T47D (cell line): ENCODE data around the gene TMEM161A.
A peak's percentile ranks its signal among the peaks of the same experiment; 100 is the strongest.
"Not testable (repeated sequence)": the region's sequence is repeated elsewhere in the genome, so short reads cannot be mapped to it uniquely, and the experiment has no call there.

Experiments
- DNase-seq, 2 experiments: peaks; one replicate each; pipeline versions ENCODE4 v3.0.0 to v3.0.0-alpha.2; 2011 to 2012; ENCODE audit warnings: low read depth in 1 of 2, low spot score in 1 of 2
- JUND ChIP-seq: IDR thresholded peaks from 2 replicates; pipeline ENCODE4 v1.6.1; 2012; ENCODE audit warnings: low read depth
- in situ Hi-C: cut with HindIII; loops from 2 replicates; pipeline ENCODE4 v1.10.0; 2016; ENCODE audit warnings: low sequenced_read_pairs, low pct_unique_long_range_greater_than_20kb

The TMEM161A gene

DNA sequence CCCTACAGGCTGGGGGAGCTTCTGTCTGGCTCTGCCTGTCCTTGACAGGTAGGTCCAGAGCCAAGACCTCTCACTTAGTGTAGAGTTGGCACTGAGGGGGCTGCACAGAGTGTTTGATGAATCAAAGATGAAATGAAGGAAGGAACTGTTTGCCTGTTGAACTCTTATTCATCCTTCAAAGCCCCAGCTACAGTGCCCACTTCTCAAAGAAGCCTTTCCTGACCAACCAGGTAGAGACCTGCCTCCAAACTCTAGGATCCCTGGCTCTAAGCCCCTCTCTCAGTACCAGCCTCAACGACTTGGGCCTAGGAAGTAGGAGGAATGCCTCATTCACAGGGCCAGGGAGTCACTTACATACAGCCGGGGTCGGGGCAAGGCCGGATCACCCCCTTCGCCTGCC, 9.1 kb upstream of the TMEM161A start:
- no peak for DNase-seq
- no peak for TF ChIP-seq JUND
- in situ Hi-C loops = no loop called here

DNA sequence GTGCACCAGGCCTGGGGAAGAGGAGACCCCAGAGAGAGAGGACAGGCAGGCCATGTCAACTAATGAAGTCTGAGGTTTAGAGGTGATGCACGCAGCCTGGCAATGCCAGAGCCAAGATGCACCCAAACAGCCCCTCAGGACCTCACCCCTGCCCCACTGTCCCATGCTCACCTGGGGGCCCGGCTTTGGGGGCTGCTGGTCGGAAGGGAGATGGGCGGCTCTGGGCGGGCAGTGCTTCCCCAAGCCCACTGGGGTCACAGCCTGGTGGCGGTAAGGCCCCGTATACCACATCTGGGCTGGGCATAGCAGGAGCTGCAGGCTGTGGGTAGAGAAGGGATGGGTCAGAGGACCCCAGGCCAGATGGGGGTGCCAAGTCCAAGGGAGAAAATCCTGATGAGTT, 8.6 kb upstream of the TMEM161A start:
- in situ Hi-C loops = no loop called here
- DNase-seq = no peak
- TF ChIP-seq JUND = no peak

DNA sequence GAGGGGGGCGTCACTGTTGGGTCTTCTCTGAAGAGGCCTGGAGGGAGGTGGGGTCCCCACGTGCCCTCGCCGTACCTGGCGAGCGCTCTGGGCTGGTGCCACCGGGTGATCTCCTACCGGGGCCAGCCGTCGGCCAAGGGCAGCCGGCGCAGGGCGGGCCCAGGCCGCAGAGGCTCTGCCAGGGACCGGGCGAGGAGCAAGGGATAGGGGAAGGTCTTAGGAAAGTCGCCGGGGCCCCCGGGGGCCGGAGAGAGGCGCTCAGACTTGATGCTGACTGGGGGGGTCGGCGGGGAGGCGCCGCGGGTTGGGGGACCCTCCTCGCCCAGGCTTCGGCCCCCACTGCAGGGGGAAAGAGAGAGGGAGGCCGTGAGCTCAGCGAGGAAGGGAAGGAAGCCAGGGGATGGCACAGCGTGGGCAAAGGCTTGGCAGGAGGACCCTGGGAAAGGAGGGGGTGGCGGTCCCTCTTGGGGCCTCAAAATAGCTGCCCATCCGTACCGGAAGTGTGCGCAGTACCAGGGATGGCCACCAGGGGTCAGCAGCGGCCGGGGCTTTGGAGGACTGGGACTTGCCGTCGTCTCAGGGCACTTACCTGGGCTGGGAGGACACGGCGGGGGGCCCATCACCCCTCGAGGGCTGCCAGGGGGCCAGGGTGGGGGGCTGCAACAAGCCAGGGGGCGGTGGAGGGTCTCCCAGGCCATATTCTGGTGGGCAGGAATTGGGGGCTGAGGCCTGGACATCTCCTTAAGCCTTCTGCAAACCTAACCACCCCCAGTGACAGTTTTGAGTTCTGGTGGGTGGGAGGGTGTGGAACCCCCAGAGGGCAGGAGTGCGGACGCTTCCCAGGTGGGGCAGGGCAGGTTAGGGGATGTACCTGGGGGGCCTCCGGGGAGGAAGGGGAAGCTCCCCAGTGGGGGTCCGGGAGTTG, 7.7 kb upstream of the TMEM161A start:
- TF ChIP-seq JUND = no peak
- in situ Hi-C loops = no loop called here
- peak; percentile 64 to 71 for DNase-seq

DNA sequence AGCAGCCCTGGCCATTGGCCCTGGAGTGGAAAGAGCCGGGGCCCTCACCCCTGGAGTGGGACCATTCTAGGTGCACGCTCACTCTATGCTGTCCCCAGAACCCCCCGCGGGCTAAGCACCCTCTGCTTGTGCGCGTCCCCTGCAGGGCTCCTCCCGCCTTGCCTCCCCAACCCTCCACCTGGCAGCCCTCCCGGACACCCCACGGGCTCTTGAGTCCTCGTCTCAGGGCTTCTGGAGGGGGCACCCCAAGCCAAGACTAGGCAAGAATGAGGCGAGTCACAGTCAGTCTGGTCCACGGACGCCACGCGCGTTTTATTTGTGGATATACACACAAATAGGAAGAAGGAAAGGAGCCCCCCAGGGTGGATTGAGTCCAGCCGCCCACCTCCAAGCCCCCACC, 7.0 kb upstream of the TMEM161A start:
- in situ Hi-C loops = no loop called here
- DNase-seq = no peak

DNA sequence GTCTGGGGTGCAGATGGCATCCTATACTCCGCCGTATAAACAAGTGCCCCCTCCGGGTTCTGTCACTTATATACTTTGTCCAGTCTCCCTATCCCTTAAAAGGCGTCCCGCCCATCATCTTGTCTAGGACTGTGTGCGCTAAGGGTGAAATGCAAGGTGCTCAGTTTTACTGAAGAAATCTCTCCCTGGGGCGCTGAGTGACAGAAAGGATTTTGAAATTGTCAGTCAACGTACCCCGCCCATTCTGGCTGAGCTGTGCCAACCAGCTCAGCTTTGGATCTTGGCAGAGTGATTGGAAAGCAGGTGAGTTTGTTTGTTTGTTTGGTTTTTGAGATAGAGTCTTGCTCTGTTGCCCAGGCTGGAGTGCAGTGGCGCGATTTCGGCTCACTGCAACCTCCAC, 4.1 kb upstream of the TMEM161A start:
- TF ChIP-seq JUND = no peak
- peak in 1 of 2 experiments; percentile 15 for DNase-seq
- in situ Hi-C loops = no loop called here

More for the DNA sequence above, 7.0 kb upstream of the TMEM161A start:
- no peak for TF ChIP-seq JUND

DNA sequence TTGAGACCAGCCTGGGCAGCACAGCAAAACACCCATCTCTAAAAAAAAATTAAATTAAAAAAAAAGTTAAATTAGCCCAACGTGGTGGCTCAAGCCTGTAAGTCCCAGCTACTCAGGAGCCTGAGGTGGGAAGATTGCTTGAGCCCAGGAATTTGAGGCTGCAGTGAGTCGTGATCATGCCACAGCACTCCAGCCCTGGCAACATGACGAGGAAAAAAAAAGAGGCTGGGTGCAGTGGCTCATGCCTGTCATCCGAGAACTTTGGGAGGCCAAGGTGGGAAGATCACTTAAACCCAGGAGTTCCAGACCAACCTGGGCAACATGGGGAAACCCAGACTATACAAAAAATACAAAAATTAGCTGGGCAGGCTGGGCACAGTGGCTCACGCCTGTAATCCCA, 2.2 kb upstream of the TMEM161A start:
- no peak for TF ChIP-seq JUND
- DNase-seq = no peak
- in situ Hi-C loops = no loop called here

DNA sequence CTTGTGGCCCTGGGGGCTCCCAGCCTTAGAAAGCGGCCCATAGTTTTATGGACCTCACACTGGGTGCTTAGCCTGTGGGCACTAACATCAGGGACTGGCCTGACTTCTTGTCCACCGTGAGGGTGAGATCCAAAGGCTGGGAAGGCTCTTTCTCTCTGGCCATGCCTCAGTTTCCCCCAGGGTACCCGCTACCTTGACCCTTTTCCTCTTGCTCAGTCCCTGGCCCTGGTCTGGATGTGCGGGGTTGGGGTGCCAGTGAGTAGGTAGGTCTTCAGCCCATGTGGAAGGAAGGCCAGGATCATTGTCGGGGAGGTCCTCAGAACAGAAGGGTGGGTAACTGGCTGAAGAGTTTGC, 1.6 kb upstream of the TMEM161A start:
- DNase-seq = no peak
- TF ChIP-seq JUND = no peak
- in situ Hi-C loops = no loop called here

DNA sequence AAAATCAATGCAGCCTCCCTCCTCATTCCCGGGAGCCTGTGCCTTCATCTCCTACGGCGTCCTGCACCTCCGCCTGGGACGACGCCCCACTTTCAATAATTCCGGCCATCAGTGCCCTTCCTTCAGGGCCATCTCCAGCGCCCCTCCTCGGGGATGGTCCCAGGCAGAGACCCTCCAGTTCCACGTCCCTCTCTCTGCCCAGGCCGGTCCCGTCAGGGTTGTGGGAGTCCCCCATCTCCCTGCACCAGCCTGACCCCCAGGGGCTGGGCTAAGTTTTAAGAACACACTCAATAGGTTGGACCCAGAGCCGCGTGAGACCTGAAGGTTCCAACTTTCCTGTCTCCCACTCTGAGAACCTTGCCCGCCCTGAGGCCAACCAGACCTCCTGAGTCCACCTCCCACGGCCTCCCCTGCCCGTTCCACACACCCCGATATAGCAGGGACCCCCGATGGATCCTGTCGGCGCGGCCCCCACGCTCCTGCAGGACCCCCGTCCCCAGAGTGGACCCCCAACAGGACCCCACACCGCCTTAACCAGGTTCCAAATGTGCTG, 646 bp downstream of the TMEM161A start:
- in situ Hi-C loops = no loop called here
- TF ChIP-seq JUND = no peak
- no peak for DNase-seq

DNA sequence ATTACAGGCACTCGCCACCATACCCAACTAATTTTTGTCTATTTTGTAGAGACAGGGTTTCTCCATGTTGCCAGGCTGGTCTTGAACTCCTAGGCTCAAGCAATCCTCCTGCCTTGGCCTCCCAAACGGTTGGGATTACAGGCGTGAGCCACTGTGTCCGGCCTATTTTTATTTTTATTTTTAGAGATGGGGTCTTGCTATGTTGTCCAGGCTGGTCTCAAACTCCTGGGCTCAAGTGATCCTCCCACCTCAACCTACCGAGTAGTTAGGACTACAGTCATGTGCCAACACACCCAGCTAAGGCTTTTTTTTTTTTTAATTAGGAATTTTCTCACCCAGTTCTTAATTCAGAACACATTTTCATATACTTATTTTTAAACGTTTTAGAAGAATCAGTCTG, 2.6 kb downstream of the TMEM161A start:
- DNase-seq, in situ Hi-C loops: not testable (repeated sequence)

DNA sequence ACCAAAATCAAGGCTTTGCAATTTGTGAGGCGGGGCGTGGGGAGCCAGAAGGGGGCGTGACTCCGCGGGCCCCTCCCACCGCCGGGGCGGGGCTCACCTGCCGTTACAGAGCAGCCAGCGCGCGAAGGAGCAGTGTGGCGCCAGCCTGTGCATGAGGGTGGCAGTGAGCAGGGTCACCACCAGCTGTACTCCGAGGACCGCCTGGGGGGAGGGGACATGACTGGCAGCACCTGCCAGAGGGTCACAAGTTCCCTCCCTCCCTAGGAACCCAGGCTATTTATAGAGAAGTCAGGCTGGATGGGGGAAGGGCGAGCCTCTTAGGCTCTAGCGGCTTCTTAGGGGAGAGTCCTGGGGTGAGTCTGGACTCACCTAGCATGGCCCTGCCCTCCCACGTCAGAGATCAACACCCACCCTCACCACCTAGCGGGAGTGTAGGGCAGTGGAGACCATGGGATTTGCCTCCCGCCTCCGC, 3.6 kb downstream of the TMEM161A start:
- in situ Hi-C loops = no loop called here
- no peak for DNase-seq
- TF ChIP-seq JUND = no peak

DNA sequence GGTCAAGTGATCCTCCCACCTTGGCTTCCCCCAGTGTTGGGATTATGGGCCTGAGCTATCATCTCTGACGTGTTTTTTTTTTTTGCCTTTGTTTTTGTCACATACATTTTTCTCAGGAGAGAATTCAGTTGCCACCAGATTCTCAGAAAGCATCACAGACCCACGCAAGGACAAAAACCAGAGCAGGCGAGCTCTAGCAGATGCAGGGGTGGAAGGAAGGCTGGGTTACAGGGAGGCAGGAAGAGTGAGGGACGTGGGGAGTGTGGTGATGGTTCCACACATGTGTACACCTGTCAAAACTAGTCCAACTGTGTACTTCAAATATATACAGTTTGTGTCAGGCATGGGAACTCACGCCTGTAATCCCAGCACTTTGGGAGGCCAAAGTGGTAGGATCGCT, 4.3 kb downstream of the TMEM161A start:
- DNase-seq = no peak
- no peak for TF ChIP-seq JUND
- in situ Hi-C loops = no loop called here

DNA sequence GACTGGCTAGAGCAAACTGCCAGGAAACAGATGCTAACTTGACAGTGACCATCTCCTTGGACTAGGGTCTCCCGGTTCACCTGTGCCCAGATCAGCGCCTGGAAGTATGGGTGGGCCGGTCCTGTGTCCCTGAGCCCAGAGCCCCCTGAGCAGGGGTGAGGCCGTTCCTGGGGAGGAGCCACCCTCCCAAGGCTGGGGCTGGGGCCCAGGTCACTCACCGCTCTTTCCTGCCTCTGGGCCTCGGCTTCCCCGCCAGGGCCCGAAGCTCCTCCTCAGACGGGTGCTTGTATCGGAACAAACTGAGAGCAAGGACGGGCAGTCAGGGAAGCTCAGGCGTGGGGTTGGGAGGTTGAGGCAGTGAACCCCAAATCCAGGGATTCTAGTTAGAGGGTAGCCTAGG, 5.4 kb downstream of the TMEM161A start:
- no peak for DNase-seq
- TF ChIP-seq JUND = no peak
- in situ Hi-C loops = no loop called here

DNA sequence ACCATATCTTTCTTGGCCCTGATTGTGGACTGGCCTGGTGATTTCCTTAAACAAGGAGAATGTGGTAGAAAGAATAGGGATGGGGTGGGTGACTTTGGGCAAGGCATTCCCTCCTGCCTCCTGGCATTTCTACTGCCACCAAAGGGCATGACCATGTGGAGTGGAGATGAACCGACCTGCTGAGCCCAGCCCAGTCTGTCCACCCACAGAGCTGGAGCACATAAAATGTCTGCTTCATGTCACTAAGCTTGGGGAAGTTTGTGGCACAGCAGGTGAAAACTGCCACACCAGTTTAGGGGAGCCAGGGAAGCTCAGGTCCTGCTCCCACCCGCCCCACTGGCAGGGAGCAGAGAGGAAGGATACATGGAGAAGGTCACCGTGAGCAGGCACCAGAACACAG, 6.3 kb downstream of the TMEM161A start:
- in situ Hi-C loops = no loop called here
- DNase-seq = no peak
- TF ChIP-seq JUND = no peak

DNA sequence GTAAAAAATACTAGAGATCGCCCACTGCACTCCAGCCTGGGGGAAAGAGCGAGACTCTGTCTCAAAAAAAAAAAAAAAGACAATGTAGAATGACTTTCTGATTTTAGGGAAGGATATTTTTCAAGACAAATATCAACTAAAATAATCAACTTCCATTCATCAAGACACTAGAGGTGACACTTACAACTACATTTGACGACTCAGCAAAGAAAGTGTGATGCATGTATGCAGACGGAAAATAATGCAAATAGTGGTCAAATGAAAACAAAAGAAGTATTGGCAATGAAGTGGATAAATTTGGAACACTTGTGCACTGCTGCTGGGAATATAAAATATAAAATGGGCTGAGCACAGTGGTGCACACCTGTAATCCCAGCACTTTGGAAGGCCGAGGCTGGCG, 12.2 kb downstream of the TMEM161A start:
- no peak for DNase-seq
- no peak for TF ChIP-seq JUND
- in situ Hi-C loops = no loop called here
